WTC11 (cell line): ENCODE measurements around the gene NSUN7. TPM values are rescaled to one million over a fixed set of nuclear protein-coding genes. Genes with fewer than 3 reads are reported as not detected.

Experiments used
- ATAC-seq: fragments of 200-7000 bp; cut with Tn5 transposase; 2 replicates; pipeline ENCODE4 v1.10.0; 2021; ENCODE audit warnings: mild to moderate bottlenecking, moderate library complexity
- CTCF ChIA-PET: fragments of 300-600 bp; sonication (Branson Sonifier 250); formaldehyde crosslinking; loops from one replicate; lab custom pipeline; 2021; ENCODE audit warnings: antibody characterized with exemption; lab: Charles Lee
- POLR2A ChIA-PET: fragments of 350-600 bp; sonication (Branson Sonifier 250); formaldehyde crosslinking; loops from one replicate; lab custom pipeline; 2021; ENCODE audit warnings: antibody characterized with exemption; lab: Charles Lee
- DNase-seq: peaks from one replicate; pipeline ENCODE4 v3.0.0; 2021; ENCODE audit warnings: low spot score
- H3K27ac Mint-ChIP-seq: 2 replicates; pipeline ENCODE4 v1.8.0; 2021; ENCODE audit warnings: mixed read lengths
- H3K27me3 Mint-ChIP-seq: 2 replicates; pipeline ENCODE4 v1.8.0; 2021; ENCODE audit warnings: low read depth, mild to moderate bottlenecking, moderate library complexity, mixed read lengths
- H3K36me3 Mint-ChIP-seq: 2 replicates; pipeline ENCODE4 v1.8.0; 2021; ENCODE audit warnings: mixed read lengths
- H3K4me1 Mint-ChIP-seq: 2 replicates; pipeline ENCODE4 v1.8.0; 2022; ENCODE audit warnings: mixed read lengths
- H3K4me3 Mint-ChIP-seq: 2 replicates; pipeline ENCODE4 v1.8.0; 2021; ENCODE audit warnings: mild to moderate bottlenecking, moderate library complexity, mixed read lengths
- H3K9me3 Mint-ChIP-seq: 2 replicates; pipeline ENCODE4 v1.8.0; 2021; ENCODE audit warnings: mixed read lengths
- CREB1 ChIP-seq: sonication (generic); formaldehyde crosslinking; IDR thresholded peaks from 2 replicates; pipeline ENCODE4 v1.8.0; 2023; ENCODE audit warnings: mild to moderate bottlenecking, missing genetic modification reagents
- ELF4 ChIP-seq: sonication (generic); formaldehyde crosslinking; IDR thresholded peaks from 2 replicates; pipeline ENCODE4 v1.8.1; 2022; ENCODE audit warnings: low read depth, mild to moderate bottlenecking, moderate library complexity, missing genetic modification reagents
- GRHL2 ChIP-seq: fragments of 250-450 bp; sonication (Bioruptor Pico); IDR thresholded peaks from 2 replicates; pipeline ENCODE4 v1.8.0; 2022; ENCODE audit warnings: mild to moderate bottlenecking, moderate library complexity; ENCODE audit not compliant: insufficient replicate concordance, severe bottlenecking
- IRF2 ChIP-seq: sonication (generic); formaldehyde crosslinking; IDR thresholded peaks from 2 replicates; pipeline ENCODE4 v1.8.0; 2022; ENCODE audit warnings: low read depth, missing genetic modification reagents, borderline replicate concordance
- RELA ChIP-seq: sonication (generic); formaldehyde crosslinking; IDR thresholded peaks from 2 replicates; pipeline ENCODE4 v1.8.1; 2022; ENCODE audit warnings: missing genetic modification reagents, mild to moderate bottlenecking, borderline replicate concordance
- TP53 ChIP-seq: sonication (generic); formaldehyde crosslinking; IDR thresholded peaks from 2 replicates; pipeline ENCODE4 v1.8.1; 2023; ENCODE audit warnings: mild to moderate bottlenecking, missing genetic modification reagents
- ZBTB21 ChIP-seq: sonication (generic); formaldehyde crosslinking; IDR thresholded peaks from 2 replicates; pipeline ENCODE4 v1.8.1; 2023; ENCODE audit warnings: mild to moderate bottlenecking, missing genetic modification reagents, borderline replicate concordance
- ZNF121 ChIP-seq: sonication (generic); formaldehyde crosslinking; IDR thresholded peaks from 2 replicates; pipeline ENCODE4 v1.8.0; 2023; ENCODE audit warnings: missing genetic modification reagents
- ZNF263 ChIP-seq: sonication (generic); formaldehyde crosslinking; IDR thresholded peaks from 2 replicates; pipeline ENCODE4 v1.8.1; 2022; ENCODE audit warnings: low read depth, mild to moderate bottlenecking, moderate library complexity, missing genetic modification reagents
- total RNA-seq: library from RNA; stranded (reverse); gene quantifications from 3 replicates; pipeline ENCODE4 v1.2.3, GENCODE V29; 2021
- TF ChIP-seq, protein P1 (sequence below): sonication (generic); formaldehyde crosslinking; IDR thresholded peaks from 2 replicates; pipeline ENCODE4 v1.8.1; 2022; ENCODE audit warnings: mild to moderate bottlenecking, moderate library complexity, missing genetic modification reagents
- TF ChIP-seq, protein P2 (sequence below): fragments of 250-450 bp; sonication (Bioruptor Pico); IDR thresholded peaks from 2 replicates; pipeline ENCODE4 v1.9.0; 2021; ENCODE audit warnings: moderate library complexity, mild to moderate bottlenecking, inconsistent platforms, borderline replicate concordance
- TF ChIP-seq, protein P3 (sequence below): sonication (generic); formaldehyde crosslinking; IDR thresholded peaks from 2 replicates; pipeline ENCODE4 v1.8.1; 2022; ENCODE audit warnings: low read depth, mild to moderate bottlenecking, moderate library complexity, missing genetic modification reagents, borderline replicate concordance
- TF ChIP-seq, protein P4 (sequence below): sonication (generic); formaldehyde crosslinking; conservative IDR thresholded peaks from 2 replicates; pipeline ENCODE4 v1.8.1; 2023; ENCODE audit warnings: mild to moderate bottlenecking, low read depth, missing genetic modification reagents, moderate library complexity
- TF ChIP-seq, protein P5 (sequence below): sonication (generic); formaldehyde crosslinking; IDR thresholded peaks from 2 replicates; pipeline ENCODE4 v1.8.1; 2023; ENCODE audit warnings: mild to moderate bottlenecking, missing genetic modification reagents
- TF ChIP-seq, protein P6 (sequence below): fragments of 250-450 bp; sonication (Bioruptor Pico); IDR thresholded peaks from 2 replicates; pipeline ENCODE4 v1.9.0; 2021; ENCODE audit warnings: mild to moderate bottlenecking, borderline replicate concordance

NSUN7 gene
- total RNA-seq, 1 experiment from 2014 or later: 24.1 TPM

DNA sequence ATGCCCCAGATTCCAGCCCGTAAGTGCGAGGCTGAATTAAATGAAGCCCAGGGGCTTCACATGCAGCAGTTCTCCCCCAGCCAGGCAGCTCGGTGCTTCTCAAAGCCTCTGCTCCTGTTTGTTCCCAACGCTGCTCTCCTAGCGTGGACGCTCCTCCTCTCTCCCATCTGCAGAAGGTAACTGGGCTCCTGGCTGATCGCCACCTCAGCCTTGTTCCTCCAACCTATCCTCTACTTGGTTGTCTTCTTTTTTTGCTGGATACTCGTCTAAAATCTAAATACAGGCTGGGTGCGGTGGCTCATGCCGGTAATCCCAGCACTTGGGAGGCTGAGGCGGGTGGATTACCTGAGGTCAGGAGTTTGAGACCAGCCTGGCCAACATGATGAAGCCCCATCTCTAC, 70.3 kb downstream of the NSUN7 start:
- Mint-ChIP-seq H3K4me3 (no peak overlapping the region), H3K27me3 (no peaks in the 10 kb centered on the region), H3K4me1 (no peaks in the 10 kb centered on the region), H3K27ac (no peak overlapping the region), H3K9me3 (no peaks in the 10 kb centered on the region), H3K36me3 (peaks cover 45% of the 10 kb centered on the region)
- ChIA-PET POLR2A (no interaction called here), CTCF (no interaction called here)
- no peak for ATAC-seq
- DNase-seq: no peak
- TF ChIP-seq, protein P1, sequence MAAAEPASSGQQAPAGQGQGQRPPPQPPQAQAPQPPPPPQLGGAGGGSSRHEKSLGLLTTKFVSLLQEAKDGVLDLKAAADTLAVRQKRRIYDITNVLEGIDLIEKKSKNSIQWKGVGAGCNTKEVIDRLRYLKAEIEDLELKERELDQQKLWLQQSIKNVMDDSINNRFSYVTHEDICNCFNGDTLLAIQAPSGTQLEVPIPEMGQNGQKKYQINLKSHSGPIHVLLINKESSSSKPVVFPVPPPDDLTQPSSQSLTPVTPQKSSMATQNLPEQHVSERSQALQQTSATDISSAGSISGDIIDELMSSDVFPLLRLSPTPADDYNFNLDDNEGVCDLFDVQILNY (CRISPR knock-in tag): no peak
- TF ChIP-seq RELA (CRISPR knock-in tag) (no peak), IRF2 (CRISPR knock-in tag) (no peak), TP53 (no peak)
- TF ChIP-seq, protein P2, sequence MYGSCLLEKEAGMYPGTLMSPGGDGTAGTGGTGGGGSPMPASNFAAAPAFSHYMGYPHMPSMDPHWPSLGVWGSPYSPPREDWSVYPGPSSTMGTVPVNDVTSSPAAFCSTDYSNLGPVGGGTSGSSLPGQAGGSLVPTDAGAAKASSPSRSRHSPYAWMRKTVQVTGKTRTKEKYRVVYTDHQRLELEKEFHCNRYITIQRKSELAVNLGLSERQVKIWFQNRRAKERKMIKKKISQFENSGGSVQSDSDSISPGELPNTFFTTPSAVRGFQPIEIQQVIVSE (CRISPR knock-in tag): no peak
- TF ChIP-seq, protein P3, sequence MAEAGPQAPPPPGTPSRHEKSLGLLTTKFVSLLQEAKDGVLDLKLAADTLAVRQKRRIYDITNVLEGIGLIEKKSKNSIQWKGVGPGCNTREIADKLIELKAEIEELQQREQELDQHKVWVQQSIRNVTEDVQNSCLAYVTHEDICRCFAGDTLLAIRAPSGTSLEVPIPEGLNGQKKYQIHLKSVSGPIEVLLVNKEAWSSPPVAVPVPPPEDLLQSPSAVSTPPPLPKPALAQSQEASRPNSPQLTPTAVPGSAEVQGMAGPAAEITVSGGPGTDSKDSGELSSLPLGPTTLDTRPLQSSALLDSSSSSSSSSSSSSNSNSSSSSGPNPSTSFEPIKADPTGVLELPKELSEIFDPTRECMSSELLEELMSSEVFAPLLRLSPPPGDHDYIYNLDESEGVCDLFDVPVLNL (CRISPR knock-in tag): no peak

DNA sequence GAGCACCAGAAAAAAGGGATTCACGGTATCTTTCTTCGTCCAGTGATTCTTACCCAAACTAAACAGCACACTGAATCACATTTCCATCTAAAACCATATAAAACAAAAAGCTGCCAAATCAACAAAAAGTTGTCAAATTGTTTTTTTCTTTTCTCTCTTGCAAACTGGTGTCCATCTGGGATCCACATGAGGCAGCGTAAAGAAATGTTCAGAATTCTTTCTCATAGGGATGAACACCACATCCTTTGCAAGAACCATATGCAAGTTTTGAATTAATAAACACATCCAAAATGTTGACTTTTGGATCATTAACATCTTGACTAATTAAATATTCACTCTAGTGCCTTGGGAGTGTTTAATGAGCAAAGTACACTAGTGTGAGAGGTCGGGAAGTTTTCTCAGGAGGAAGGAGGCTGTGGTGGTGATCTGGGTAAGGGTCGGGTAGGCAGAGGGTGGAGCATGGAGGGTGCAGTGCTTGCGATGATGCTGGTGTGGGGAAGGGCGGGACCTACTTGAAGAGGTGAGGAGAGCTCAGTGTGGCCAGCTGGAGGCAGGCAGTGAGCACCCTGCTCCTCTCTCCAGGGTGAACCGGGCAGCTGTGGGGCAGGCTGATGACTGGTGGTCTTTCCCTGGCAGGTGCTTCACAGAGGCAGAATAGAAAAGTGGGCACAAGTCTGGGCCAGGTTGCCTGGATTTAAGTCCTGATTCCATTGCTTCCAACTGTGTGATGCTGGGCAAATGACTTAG, 72.8 kb downstream of the NSUN7 start:
- Mint-ChIP-seq H3K4me3 (no peak overlapping the region), H3K36me3 (peaks cover 45% of the 10 kb centered on the region), H3K27me3 (no peaks in the 10 kb centered on the region), H3K9me3 (no peaks in the 10 kb centered on the region), H3K27ac (no peak overlapping the region), H3K4me1 (no peaks in the 10 kb centered on the region)
- TF ChIP-seq CREB1 (CRISPR knock-in tag): no peak
- 0 out of 2 replicates have a peak, but pooled peaks have one; percentile 4 for TF ChIP-seq ZNF121
- POLR2A ChIA-PET: no interaction called here
- ATAC-seq: no peak
- DNase-seq: no peak
- CTCF ChIA-PET: no interaction called here

DNA sequence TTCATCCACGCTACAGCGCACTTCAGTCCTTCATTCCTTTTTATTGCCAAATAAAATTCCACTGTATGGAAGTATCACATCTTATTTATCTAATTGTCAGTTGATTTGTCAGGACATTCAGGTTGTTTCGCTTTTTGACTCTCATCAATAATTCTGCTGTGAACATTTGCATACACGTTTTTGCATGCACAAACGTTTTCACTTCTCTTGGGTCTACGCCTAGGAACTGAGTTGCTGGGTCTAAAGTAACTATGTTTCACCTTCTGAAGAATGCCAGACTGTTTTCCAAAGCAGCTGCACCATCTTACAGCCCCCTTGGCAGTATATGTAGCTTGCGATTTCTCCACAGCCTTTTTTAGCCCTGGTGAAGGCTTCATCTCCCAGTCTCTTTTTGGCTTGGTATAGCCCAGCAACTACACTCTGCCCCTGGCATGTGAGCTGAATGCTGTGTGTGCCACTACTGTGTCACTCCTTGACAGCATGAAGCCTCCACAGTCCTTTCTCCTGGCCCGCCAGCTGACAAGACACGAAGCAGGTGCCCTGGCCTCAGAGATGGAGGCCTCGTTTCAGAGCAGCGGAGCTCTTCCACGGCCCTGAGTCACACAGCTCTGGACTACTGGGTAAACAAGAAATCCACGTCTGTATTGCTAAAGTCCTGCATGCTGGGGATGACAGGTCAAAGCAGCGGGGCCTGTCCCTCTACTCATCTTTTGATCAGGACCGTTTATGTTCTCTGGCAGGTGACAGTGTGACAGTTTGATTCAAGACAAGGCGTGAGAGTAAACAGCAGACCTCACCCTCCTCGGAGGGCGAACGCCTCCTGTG, 75.5 kb downstream of the NSUN7 start:
- no peaks in the 10 kb centered on the region for H3K4me1 Mint-ChIP-seq
- H3K27ac Mint-ChIP-seq: no peak overlapping the region
- ATAC-seq (no peak), DNase-seq (no peak)
- ChIA-PET POLR2A (no interaction called here), CTCF (interaction anchor here (2.0 kb wide), 1 partner anchor 16 kb away, joined by 6 read pairs; no protein-coding TSS in a partner anchor)
- no peaks in the 10 kb centered on the region for H3K9me3 Mint-ChIP-seq
- no peak overlapping the region for H3K4me3 Mint-ChIP-seq
- H3K27me3 Mint-ChIP-seq: no peaks in the 10 kb centered on the region
- H3K36me3 Mint-ChIP-seq: peaks cover 56% of the 10 kb centered on the region
- TF ChIP-seq, protein P1 (CRISPR knock-in tag): no peak
- TF ChIP-seq ZBTB21 (CRISPR knock-in tag) (no peak), GRHL2 (CRISPR knock-in tag) (no peak), ELF4 (CRISPR knock-in tag) (no peak), ZNF263 (CRISPR knock-in tag) (no peak)
- TF ChIP-seq, protein P4, sequence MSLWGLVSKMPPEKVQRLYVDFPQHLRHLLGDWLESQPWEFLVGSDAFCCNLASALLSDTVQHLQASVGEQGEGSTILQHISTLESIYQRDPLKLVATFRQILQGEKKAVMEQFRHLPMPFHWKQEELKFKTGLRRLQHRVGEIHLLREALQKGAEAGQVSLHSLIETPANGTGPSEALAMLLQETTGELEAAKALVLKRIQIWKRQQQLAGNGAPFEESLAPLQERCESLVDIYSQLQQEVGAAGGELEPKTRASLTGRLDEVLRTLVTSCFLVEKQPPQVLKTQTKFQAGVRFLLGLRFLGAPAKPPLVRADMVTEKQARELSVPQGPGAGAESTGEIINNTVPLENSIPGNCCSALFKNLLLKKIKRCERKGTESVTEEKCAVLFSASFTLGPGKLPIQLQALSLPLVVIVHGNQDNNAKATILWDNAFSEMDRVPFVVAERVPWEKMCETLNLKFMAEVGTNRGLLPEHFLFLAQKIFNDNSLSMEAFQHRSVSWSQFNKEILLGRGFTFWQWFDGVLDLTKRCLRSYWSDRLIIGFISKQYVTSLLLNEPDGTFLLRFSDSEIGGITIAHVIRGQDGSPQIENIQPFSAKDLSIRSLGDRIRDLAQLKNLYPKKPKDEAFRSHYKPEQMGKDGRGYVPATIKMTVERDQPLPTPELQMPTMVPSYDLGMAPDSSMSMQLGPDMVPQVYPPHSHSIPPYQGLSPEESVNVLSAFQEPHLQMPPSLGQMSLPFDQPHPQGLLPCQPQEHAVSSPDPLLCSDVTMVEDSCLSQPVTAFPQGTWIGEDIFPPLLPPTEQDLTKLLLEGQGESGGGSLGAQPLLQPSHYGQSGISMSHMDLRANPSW (CRISPR knock-in tag): no peak
- TF ChIP-seq, protein P5, sequence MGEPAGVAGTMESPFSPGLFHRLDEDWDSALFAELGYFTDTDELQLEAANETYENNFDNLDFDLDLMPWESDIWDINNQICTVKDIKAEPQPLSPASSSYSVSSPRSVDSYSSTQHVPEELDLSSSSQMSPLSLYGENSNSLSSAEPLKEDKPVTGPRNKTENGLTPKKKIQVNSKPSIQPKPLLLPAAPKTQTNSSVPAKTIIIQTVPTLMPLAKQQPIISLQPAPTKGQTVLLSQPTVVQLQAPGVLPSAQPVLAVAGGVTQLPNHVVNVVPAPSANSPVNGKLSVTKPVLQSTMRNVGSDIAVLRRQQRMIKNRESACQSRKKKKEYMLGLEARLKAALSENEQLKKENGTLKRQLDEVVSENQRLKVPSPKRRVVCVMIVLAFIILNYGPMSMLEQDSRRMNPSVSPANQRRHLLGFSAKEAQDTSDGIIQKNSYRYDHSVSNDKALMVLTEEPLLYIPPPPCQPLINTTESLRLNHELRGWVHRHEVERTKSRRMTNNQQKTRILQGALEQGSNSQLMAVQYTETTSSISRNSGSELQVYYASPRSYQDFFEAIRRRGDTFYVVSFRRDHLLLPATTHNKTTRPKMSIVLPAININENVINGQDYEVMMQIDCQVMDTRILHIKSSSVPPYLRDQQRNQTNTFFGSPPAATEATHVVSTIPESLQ: no peak
- TF ChIP-seq, protein P6, sequence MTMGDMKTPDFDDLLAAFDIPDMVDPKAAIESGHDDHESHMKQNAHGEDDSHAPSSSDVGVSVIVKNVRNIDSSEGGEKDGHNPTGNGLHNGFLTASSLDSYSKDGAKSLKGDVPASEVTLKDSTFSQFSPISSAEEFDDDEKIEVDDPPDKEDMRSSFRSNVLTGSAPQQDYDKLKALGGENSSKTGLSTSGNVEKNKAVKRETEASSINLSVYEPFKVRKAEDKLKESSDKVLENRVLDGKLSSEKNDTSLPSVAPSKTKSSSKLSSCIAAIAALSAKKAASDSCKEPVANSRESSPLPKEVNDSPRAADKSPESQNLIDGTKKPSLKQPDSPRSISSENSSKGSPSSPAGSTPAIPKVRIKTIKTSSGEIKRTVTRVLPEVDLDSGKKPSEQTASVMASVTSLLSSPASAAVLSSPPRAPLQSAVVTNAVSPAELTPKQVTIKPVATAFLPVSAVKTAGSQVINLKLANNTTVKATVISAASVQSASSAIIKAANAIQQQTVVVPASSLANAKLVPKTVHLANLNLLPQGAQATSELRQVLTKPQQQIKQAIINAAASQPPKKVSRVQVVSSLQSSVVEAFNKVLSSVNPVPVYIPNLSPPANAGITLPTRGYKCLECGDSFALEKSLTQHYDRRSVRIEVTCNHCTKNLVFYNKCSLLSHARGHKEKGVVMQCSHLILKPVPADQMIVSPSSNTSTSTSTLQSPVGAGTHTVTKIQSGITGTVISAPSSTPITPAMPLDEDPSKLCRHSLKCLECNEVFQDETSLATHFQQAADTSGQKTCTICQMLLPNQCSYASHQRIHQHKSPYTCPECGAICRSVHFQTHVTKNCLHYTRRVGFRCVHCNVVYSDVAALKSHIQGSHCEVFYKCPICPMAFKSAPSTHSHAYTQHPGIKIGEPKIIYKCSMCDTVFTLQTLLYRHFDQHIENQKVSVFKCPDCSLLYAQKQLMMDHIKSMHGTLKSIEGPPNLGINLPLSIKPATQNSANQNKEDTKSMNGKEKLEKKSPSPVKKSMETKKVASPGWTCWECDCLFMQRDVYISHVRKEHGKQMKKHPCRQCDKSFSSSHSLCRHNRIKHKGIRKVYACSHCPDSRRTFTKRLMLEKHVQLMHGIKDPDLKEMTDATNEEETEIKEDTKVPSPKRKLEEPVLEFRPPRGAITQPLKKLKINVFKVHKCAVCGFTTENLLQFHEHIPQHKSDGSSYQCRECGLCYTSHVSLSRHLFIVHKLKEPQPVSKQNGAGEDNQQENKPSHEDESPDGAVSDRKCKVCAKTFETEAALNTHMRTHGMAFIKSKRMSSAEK: no peak
